NCI-H1092 (cell line): ENCODE data around the gene RAB3IL1.

ENCODE experiments used
- DNase-seq: peaks from one replicate; lab custom pipeline; 2025; lab: John Stamatoyannopoulos, UW

Gene RAB3IL1

GRCh38 chr11:61866231-61866957, 51.0 kb downstream of the RAB3IL1 start:
- no peak for DNase-seq

- no peak for DNase-seq
Observed at GRCh38 chr11:61864814-61865775, 52.3 kb downstream of the RAB3IL1 start.

GRCh38 chr11:61863548-61864081, 53.8 kb downstream of the RAB3IL1 start:
- DNase-seq, result no peak

GRCh38 chr11:61862714-61863547, 54.4 kb downstream of the RAB3IL1 start:
- no peak for DNase-seq

- no peak for DNase-seq
Observed at GRCh38 chr11:61861634-61862033, 55.7 kb downstream of the RAB3IL1 start.

- DNase-seq, result no peak
Observed at GRCh38 chr11:61860054-61860903, 57.1 kb downstream of the RAB3IL1 start.

GRCh38 chr11:61855939-61856680, 61.3 kb downstream of the RAB3IL1 start:
- peak; percentile 27 for DNase-seq

- no peak for DNase-seq
Observed at GRCh38 chr11:61854966-61855714, 62.2 kb downstream of the RAB3IL1 start.

GRCh38 chr11:61854206-61854895, 63.0 kb downstream of the RAB3IL1 start:
- DNase-seq, result no peak

- DNase-seq, result no peak
Observed at GRCh38 chr11:61853698-61854169, 63.6 kb downstream of the RAB3IL1 start.

GRCh38 chr11:61851900-61852295, 65.5 kb downstream of the RAB3IL1 start:
- DNase-seq, result no peak

- DNase-seq, result no peak
Observed at GRCh38 chr11:61851113-61851899, 66.1 kb downstream of the RAB3IL1 start.

- DNase-seq, result no peak
Observed at GRCh38 chr11:61850687-61851086, 66.7 kb downstream of the RAB3IL1 start.

GRCh38 chr11:61848631-61849030, 68.7 kb downstream of the RAB3IL1 start:
- no peak for DNase-seq

- no peak for DNase-seq
Observed at GRCh38 chr11:61847914-61848581, 69.3 kb downstream of the RAB3IL1 start.
